H1 (cell line): ENCODE measurements around the gene NDUFB2. TPM values are rescaled to one million over a fixed set of nuclear protein-coding genes. Genes with fewer than 3 reads are reported as not detected.

Source experiments
- CBX5 ChIP-seq: fragments of 300-800, 300-1000 bp; sonication (generic); IDR thresholded peaks from 2 replicates; pipeline ENCODE4 v1.7.1; 2016; ENCODE audit warnings: antibody characterized with exemption, low read length, low read depth
- CBX8 ChIP-seq: fragments of 300-800, 300-1000 bp; sonication (generic); IDR thresholded peaks from 2 replicates; pipeline ENCODE4 v1.7.1; 2016; ENCODE audit warnings: low read depth, low read length, borderline replicate concordance
- polyA plus RNA-seq, 7 experiments: library from polyadenylated mRNA; depleted of rRNA in 3 of 7; stranded (reverse) in 5 of 7; unstranded in 2 of 7; fragments of >200 nt in 5 of 7; fragments of 200-250 nt in 2 of 7; gene quantifications; 1 replicate in 5 of 7; 2 replicates in 1 of 7; 4 replicates in 1 of 7; pipeline versions ENCODE4 v1.2.1 to v1.2.3, GENCODE V29; 2011 to 2013; ENCODE audit warnings: missing spikeins in 2 of 7, mixed read lengths in 2 of 7
- total RNA-seq: library from RNA; stranded (reverse); fragmentation: NEBNext Ultra II Directional; extraction: Animal tissue kit (Norgen Biotek cat#: 25700); gene quantifications from 2 replicates; pipeline ENCODE4 v1.2.1, GENCODE V29; 2021
- TF ChIP-seq, protein P1 (sequence below): IDR thresholded peaks from 2 replicates; pipeline ENCODE4 v1.6.1; 2012; ENCODE audit warnings: low read length, inconsistent platforms

NDUFB2 gene
- total and polyA plus RNA-seq, 2 of the 8 experiments (the other 6 are each of a cell fraction or from before 2014, with no cell fraction given), result 168 to 881 TPM

DNA sequence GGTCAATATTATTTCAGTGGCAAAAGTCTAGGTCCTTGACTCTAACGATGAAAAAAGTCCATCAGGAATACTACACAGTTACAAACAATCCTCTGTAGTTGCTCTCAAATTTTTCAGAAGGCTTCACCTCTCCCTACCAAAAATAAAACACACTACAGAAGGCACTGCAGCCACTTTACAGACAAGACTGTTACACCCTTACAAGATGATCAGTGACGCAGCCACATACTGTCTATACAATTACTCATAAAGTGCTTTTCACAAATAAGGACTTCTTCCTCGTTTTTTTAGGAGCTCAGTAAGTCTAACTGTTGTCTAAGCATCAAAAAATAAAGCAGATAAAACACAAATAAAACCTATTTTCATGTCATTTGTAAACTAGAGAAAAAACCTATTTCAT lies 27.1 kb downstream of the NDUFB2 start (continued):
- TF ChIP-seq, protein P1, sequence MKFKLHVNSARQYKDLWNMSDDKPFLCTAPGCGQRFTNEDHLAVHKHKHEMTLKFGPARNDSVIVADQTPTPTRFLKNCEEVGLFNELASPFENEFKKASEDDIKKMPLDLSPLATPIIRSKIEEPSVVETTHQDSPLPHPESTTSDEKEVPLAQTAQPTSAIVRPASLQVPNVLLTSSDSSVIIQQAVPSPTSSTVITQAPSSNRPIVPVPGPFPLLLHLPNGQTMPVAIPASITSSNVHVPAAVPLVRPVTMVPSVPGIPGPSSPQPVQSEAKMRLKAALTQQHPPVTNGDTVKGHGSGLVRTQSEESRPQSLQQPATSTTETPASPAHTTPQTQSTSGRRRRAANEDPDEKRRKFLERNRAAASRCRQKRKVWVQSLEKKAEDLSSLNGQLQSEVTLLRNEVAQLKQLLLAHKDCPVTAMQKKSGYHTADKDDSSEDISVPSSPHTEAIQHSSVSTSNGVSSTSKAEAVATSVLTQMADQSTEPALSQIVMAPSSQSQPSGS, result no peak
- no peak for TF ChIP-seq CBX8
- no peak for TF ChIP-seq CBX5
